SJSA1 (cell line): Measurements from ENCODE around the gene MGAT5. TPM values are rescaled to one million over a fixed set of nuclear protein-coding genes. Genes with fewer than 3 reads are reported as not detected.

Source experiments
- DNase-seq, 2 experiments: peaks; one replicate each; pipeline ENCODE4 v3.0.0-alpha.2; 2015 to 2020; ENCODE audit warnings: low spot score in 2 of 2, low read depth in 1 of 2
- H3K27ac ChIP-seq: fragments of 250-450 bp; sonication (Bioruptor Pico); 2 replicates; pipeline ENCODE4 v1.5.1; 2020; ENCODE audit warnings: mild to moderate bottlenecking, moderate library complexity
- H3K27me3 ChIP-seq: fragments of 250-450 bp; sonication (Bioruptor Pico); replicated peaks from 2 replicates; pipeline ENCODE4 v1.5.1; 2020; ENCODE audit warnings: mild to moderate bottlenecking, moderate library complexity
- H3K36me3 ChIP-seq: fragments of 250-450 bp; sonication (Bioruptor Pico); 2 replicates; pipeline ENCODE4 v1.5.1; 2020; ENCODE audit warnings: mild to moderate bottlenecking
- H3K4me1 ChIP-seq: fragments of 250-450 bp; sonication (Bioruptor Pico); replicated peaks from 2 replicates; pipeline ENCODE4 v1.6.1; 2021; ENCODE audit warnings: mild to moderate bottlenecking
- H3K4me3 ChIP-seq: fragments of 250-450 bp; sonication (Bioruptor Pico); 2 replicates; pipeline ENCODE4 v1.5.1; 2020; ENCODE audit warnings: mild to moderate bottlenecking
- H3K9me3 ChIP-seq: fragments of 250-450 bp; sonication (Bioruptor Pico); replicated peaks from 2 replicates; pipeline ENCODE4 v1.5.1; 2020; ENCODE audit warnings: mild to moderate bottlenecking
- total RNA-seq: library from RNA; depleted of rRNA; stranded (reverse); fragments of >200 nt; shearing (Covaris generic); gene quantifications from 2 replicates; pipeline ENCODE4 v1.2.3, GENCODE V29; 2014

MGAT5 gene
- total RNA-seq, 1 experiment from 2014 or later = 30.4 TPM

DNA sequence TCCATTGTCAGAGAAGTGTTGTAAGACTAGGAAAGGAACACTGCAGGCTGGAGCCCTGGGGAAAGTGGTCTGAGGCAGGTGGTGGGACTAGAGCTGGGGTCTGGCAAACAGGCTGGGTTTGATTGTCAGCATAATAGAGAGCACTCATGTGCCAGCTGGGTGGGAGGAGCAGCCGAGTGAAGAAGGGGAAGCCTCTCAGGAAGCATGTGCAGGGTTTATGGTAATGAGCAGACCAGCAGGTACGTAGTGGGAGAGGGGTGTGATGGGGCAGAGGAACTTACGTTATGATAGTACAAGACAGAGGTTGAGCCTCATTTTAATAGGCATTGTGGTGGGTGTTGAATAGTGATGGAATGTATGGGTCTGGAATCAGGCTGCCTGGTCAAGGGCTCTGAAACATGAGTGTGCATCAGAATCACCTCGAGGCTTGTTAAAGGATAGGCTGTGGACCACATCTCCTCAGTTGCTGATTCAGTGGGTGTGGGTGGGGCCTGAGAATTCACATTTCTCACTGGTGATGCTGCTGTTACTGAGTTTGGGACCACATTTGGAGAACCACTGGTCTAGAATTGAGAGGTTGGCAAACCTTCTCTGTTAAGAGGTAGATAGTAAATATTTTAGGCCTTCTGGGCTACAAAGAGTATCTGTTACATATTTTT is 1.7 kb upstream of the MGAT5 start:
- Histone ChIP-seq H3K27me3 (no peaks in the 10 kb centered on the region), H3K36me3 (no peaks in the 10 kb centered on the region; the same call in 1 of the 2 replicates), H3K4me3 (no peak overlapping the region), H3K9me3 (no peaks in the 10 kb centered on the region), H3K27ac (no peak overlapping the region), H3K4me1 (no peaks in the 10 kb centered on the region)
- no peak for DNase-seq

- H3K36me3 ChIP-seq = no peaks in the 10 kb centered on the region; the same call in 1 of the 2 replicates
- no peaks in the 10 kb centered on the region for H3K4me1 ChIP-seq
- no peak overlapping the region for H3K27ac ChIP-seq
- DNase-seq = no peak
- H3K9me3 ChIP-seq = no peaks in the 10 kb centered on the region
- no peak overlapping the region for H3K4me3 ChIP-seq
- no peaks in the 10 kb centered on the region for H3K27me3 ChIP-seq
Measured at GRCh38 chr2:134253117-134253704, 661 bp upstream of the MGAT5 start.

DNA sequence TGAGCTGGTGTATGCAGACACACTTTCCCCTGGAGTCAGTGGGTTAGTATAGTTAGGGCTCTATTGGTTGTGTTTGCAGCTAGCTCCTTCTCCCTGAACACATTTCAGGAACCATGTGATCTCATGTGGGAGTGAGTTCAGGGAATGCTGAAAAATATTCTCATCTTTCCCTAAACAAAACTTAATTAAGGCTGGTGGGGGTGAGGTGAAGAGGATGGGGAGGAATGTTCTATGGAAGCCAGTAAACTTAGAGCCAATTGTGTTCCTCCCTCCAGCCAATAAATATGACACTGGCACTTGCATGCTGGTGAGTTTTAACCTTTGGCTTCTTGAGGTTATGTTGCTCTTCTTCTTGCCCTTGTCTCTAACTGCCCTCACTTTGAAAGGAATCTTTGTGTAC is 952 bp downstream of the MGAT5 start:
- no peaks in the 10 kb centered on the region for H3K27me3 ChIP-seq
- H3K36me3 ChIP-seq = no peaks in the 10 kb centered on the region; the same call in 1 of the 2 replicates
- no peaks in the 10 kb centered on the region for H3K4me1 ChIP-seq
- H3K9me3 ChIP-seq = no peaks in the 10 kb centered on the region
- no peak overlapping the region for H3K27ac ChIP-seq
- DNase-seq = no peak
- no peak overlapping the region for H3K4me3 ChIP-seq

DNA sequence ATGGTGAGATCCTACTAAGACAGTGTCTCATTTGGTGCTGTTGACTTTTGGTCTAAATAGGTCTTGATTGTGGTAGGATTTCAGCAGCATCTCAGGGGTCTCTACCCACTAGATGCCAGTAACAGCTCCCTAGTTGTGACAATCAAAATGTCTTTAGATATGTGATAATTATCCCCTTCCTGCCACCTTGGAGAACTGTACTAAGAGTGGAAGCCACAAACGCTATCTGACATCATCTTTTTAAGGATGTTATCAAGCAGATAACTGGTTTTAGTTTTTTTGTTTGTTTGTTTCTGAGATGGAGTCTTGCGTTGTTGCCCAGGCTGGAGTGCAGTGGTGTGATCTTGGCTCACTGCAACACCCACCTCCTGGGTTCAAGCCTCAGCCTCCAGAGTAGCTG is 3.1 kb downstream of the MGAT5 start:
- Histone ChIP-seq H3K9me3 (no peaks in the 10 kb centered on the region), H3K27me3 (no peaks in the 10 kb centered on the region), H3K36me3 (no peaks in the 10 kb centered on the region; the same call in 1 of the 2 replicates), H3K4me3 (no peak overlapping the region), H3K4me1 (peaks cover 14% of the 10 kb centered on the region), H3K27ac (no peak overlapping the region)
- no peak for DNase-seq

- no peak overlapping the region for H3K27ac ChIP-seq
- H3K4me3 ChIP-seq = no peak overlapping the region
- no peaks in the 10 kb centered on the region; the same call in 1 of the 2 replicates for H3K36me3 ChIP-seq
- H3K4me1 ChIP-seq = peaks cover 15% of the 10 kb centered on the region
- H3K27me3 ChIP-seq = no peaks in the 10 kb centered on the region
- no peaks in the 10 kb centered on the region for H3K9me3 ChIP-seq
- DNase-seq = no peak
Measured at GRCh38 chr2:134257509-134257908, 3.6 kb downstream of the MGAT5 start.

DNA sequence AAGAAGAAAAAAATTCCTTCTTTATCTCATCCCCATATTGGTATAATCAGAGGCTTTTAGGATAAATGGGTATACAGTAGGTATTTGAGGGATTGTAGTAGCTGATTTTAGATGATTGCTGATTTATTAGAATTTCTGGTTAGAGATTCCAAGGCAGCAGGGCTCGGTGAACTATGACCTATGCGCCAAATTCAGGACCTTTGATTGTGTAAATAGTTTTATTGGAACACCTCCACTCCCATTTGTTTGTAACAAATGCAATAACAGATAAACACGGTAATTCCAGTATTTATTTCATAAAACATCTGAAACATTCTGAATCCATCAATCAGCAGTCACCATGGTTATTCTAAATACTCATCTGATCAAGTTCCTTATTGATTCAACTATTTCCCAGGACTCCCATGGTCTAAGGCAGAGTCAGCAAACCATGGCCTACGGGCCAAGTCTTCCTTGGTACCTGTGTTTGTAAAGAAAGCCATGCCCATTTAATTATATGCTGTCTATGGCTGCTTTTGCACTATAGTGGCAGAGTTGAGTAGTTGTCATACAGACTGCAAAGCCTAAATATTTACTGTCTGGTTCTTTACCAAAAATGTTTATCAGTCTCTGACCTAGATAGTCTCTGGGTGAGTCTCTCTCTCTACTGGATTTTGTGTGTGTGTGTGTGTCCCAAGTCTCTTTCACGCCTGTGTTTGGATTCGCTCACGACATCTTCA is 4.3 kb downstream of the MGAT5 start:
- DNase-seq = no peak
- Histone ChIP-seq H3K27me3 (no peaks in the 10 kb centered on the region), H3K36me3 (no peaks in the 10 kb centered on the region; the same call in 1 of the 2 replicates), H3K9me3 (no peaks in the 10 kb centered on the region), H3K4me3 (no peak overlapping the region), H3K4me1 (peaks cover 15% of the 10 kb centered on the region), H3K27ac (no peak overlapping the region)

DNA sequence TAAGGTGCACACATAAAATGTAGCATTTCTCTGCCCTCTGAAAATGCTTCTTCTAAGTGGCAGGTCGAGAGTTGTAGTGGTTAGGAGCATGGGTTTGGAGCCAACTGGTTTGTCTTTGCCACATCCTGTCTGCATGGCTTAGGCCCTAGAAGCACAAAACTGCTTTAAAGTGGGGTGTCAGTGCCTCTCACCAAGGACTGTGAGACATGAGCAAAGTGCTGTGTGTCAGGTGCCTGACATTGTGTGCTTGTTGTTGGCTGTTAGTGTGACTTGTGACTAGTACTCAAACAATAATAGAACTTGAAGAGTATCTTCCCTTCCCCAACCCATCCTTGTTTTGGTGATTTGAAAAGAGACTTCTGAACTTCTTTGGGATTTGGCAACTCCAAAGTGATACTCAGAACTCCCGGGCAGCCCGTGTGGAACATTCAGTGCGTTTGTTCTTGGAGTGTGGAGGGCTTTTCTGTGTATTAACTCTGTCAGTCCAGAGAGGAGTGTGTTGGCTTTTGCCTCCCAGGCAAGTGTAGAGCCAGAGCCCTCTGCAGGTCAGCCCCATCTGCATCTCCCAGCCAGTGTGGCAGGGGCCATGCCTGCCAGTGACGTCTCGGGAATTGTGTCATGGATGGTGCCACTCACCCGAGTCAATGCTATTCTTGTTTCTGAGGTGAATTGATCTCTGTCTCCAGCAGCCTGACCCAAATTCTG is 5.0 kb downstream of the MGAT5 start:
- Histone ChIP-seq H3K4me1 (peaks cover 15% of the 10 kb centered on the region), H3K27me3 (no peaks in the 10 kb centered on the region), H3K27ac (no peak overlapping the region), H3K36me3 (no peaks in the 10 kb centered on the region; the same call in 1 of the 2 replicates), H3K9me3 (no peaks in the 10 kb centered on the region), H3K4me3 (no peak overlapping the region)
- no peak for DNase-seq

DNA sequence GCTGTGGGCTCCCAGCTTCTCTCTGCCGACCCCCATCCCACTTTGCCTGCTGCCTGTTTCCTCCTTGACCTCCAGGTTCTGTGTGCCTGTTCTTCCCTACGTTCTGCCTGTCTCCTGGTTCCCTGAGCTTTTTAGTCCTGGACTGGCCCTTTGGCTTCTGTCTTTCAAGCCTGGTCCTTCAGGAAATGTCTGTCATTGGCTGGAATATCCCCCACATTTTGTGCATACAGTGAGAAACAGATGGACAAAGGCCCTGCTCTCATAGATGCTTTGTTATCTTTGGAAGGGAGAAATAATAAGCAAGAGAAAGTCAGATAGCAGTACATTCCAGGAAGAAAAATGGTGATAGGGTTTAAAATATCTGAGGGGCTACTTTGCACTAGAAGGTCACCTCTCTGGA is 5.7 kb downstream of the MGAT5 start:
- Histone ChIP-seq H3K4me1 (peaks cover 15% of the 10 kb centered on the region), H3K27ac (no peak overlapping the region), H3K36me3 (no peaks in the 10 kb centered on the region; the same call in 1 of the 2 replicates), H3K9me3 (no peaks in the 10 kb centered on the region), H3K27me3 (no peaks in the 10 kb centered on the region), H3K4me3 (no peak overlapping the region)
- DNase-seq = no peak

GRCh38 chr2:134259994-134260393 is 6.1 kb downstream of the MGAT5 start:
- Histone ChIP-seq H3K4me1 (peaks cover 15% of the 10 kb centered on the region), H3K27ac (no peak overlapping the region), H3K36me3 (no peaks in the 10 kb centered on the region; the same call in 1 of the 2 replicates), H3K4me3 (no peak overlapping the region), H3K27me3 (no peaks in the 10 kb centered on the region), H3K9me3 (no peaks in the 10 kb centered on the region)
- no peak for DNase-seq

DNA sequence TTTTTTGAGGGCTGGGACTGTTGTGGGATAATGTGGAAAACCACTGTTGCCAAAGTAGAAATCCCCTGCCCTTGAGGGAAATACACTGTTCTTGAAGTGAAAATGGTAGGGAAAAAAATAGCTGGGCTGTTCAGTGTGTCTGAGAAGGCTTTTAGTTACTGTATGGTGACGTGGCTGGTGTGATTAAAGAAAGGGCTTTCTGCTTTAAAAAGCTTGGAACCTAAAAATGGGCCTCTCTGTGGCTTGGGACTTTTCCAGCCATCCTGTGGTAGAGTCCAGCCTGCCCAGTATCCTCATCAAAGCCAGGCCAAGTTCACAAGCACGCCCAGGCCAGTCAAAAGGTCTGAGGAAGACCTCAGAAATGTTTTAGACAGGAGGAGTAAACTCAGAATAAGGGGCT is 6.8 kb downstream of the MGAT5 start:
- Histone ChIP-seq H3K36me3 (no peaks in the 10 kb centered on the region; the same call in 1 of the 2 replicates), H3K27ac (no peak overlapping the region), H3K4me3 (no peak overlapping the region), H3K27me3 (no peaks in the 10 kb centered on the region), H3K4me1 (peaks cover 15% of the 10 kb centered on the region), H3K9me3 (no peaks in the 10 kb centered on the region)
- peak in 1 of 2 experiments; percentile 5 for DNase-seq

GRCh38 chr2:134261398-134262131 is 7.7 kb downstream of the MGAT5 start:
- Histone ChIP-seq H3K27ac (no peak overlapping the region), H3K4me3 (no peak overlapping the region), H3K27me3 (no peaks in the 10 kb centered on the region), H3K36me3 (no peaks in the 10 kb centered on the region; the same call in 1 of the 2 replicates), H3K4me1 (peaks cover 15% of the 10 kb centered on the region), H3K9me3 (no peaks in the 10 kb centered on the region)
- DNase-seq = peak in 1 of 2 experiments; percentile 18

- no peaks in the 10 kb centered on the region for H3K36me3 ChIP-seq
- H3K27me3 ChIP-seq = no peaks in the 10 kb centered on the region
- no peaks in the 10 kb centered on the region for H3K9me3 ChIP-seq
- no peak overlapping the region for H3K4me3 ChIP-seq
- H3K27ac ChIP-seq = no peak overlapping the region
- no peak for DNase-seq
- peaks cover 15% of the 10 kb centered on the region for H3K4me1 ChIP-seq
Measured at GRCh38 chr2:134262684-134263083, 8.8 kb downstream of the MGAT5 start.

- H3K4me1 ChIP-seq = no peaks in the 10 kb centered on the region
- 0 out of 2 replicates have a peak, but pooled peaks cover 3% of the 10 kb centered on the region for H3K27me3 ChIP-seq
- no peak overlapping the region for H3K4me3 ChIP-seq
- DNase-seq = no peak
- no peaks in the 10 kb centered on the region for H3K9me3 ChIP-seq
- H3K36me3 ChIP-seq = no peaks in the 10 kb centered on the region
- H3K27ac ChIP-seq = no peak overlapping the region
Measured at GRCh38 chr2:134268265-134268664, 14.4 kb downstream of the MGAT5 start.
